T-helper 17 cell (primary cell): ENCODE data around the gene C17orf100. TPM values are rescaled to one million over a fixed set of nuclear protein-coding genes. Genes with fewer than 3 reads are reported as not detected.

Experiments used
- ATAC-seq: fragments of 150-1000 bp; cut with Tn5 transposase; 2 replicates; pipeline ENCODE4 v1.10.0; 2021; ENCODE audit warnings: mild to moderate bottlenecking, moderate library complexity
- DNase-seq, 3 donors: peaks; one replicate each; pipeline versions ENCODE4 v3.0.0 to v3.0.0-alpha.2; 2020 to 2021
- H3K9me3 ChIP-seq: one replicate; pipeline ENCODE4 v1.7.0; 2013; ENCODE audit warnings: low read length, mild to moderate bottlenecking; ENCODE audit not compliant: control insufficient read depth, poor library complexity, severe bottlenecking
- H3K27ac Mint-ChIP-seq: one replicate; pipeline ENCODE4 v1.8.0; 2022; ENCODE audit warnings: mild to moderate bottlenecking, moderate library complexity, mixed read lengths
- H3K27me3 Mint-ChIP-seq: one replicate; pipeline ENCODE4 v1.8.0; 2022; ENCODE audit warnings: mixed read lengths
- H3K36me3 Mint-ChIP-seq: one replicate; pipeline ENCODE4 v1.8.0; 2022; ENCODE audit warnings: low read depth, mixed read lengths
- H3K4me1 Mint-ChIP-seq: one replicate; pipeline ENCODE4 v1.8.0; 2022; ENCODE audit warnings: mild to moderate bottlenecking, mixed read lengths
- H3K4me3 Mint-ChIP-seq: one replicate; pipeline ENCODE4 v1.8.0; 2022; ENCODE audit warnings: mild to moderate bottlenecking, moderate library complexity, mixed read lengths
- total RNA-seq, 4 donors: library from RNA in 2 of 4; stranded (reverse) in 2 of 4; gene quantifications; one replicate each; pipeline ENCODE4 v1.2.3 and lab custom pipeline; 2022 to 2026

Gene C17orf100
- total RNA-seq, 2 donors from 2014 or later: 1.3 to 2.5 TPM

- no peak overlapping the region for H3K27ac Mint-ChIP-seq
- H3K4me3 Mint-ChIP-seq: no peak overlapping the region
- ATAC-seq: no peak
- no peak for DNase-seq
- H3K27me3 Mint-ChIP-seq: no peaks in the 10 kb centered on the region
- H3K9me3 ChIP-seq: no peaks in the 10 kb centered on the region
- H3K36me3 Mint-ChIP-seq: peaks cover 2% of the 10 kb centered on the region
- H3K4me1 Mint-ChIP-seq: peaks cover 12% of the 10 kb centered on the region
Measured at GRCh38 chr17:6668219-6668618, 16.7 kb downstream of the C17orf100 start.

- H3K27ac Mint-ChIP-seq: no peak overlapping the region
Measured at GRCh38 chr17:6668727-6669425, 17.3 kb downstream of the C17orf100 start.

GRCh38 chr17:6669479-6670212 lies 18.1 kb downstream of the C17orf100 start:
- no peaks in the 10 kb centered on the region for H3K27me3 Mint-ChIP-seq
- peaks cover 2% of the 10 kb centered on the region for H3K36me3 Mint-ChIP-seq
- DNase-seq (no peak), ATAC-seq (no peak)
- H3K27ac Mint-ChIP-seq: no peak overlapping the region
- H3K9me3 ChIP-seq: no peaks in the 10 kb centered on the region
- no peak overlapping the region for H3K4me3 Mint-ChIP-seq
- peaks cover 12% of the 10 kb centered on the region for H3K4me1 Mint-ChIP-seq

More at GRCh38 chr17:6668727-6669425, 17.3 kb downstream of the C17orf100 start:
- peaks cover 12% of the 10 kb centered on the region for H3K4me1 Mint-ChIP-seq
- ATAC-seq: no peak
- H3K27me3 Mint-ChIP-seq: no peaks in the 10 kb centered on the region
- H3K4me3 Mint-ChIP-seq: no peak overlapping the region
- DNase-seq: no peak
- no peaks in the 10 kb centered on the region for H3K9me3 ChIP-seq
- H3K36me3 Mint-ChIP-seq: peaks cover 2% of the 10 kb centered on the region

- no peaks in the 10 kb centered on the region for H3K9me3 ChIP-seq
- no peaks in the 10 kb centered on the region for H3K27me3 Mint-ChIP-seq
- H3K4me3 Mint-ChIP-seq: no peak overlapping the region
- DNase-seq (no peak), ATAC-seq (no peak)
- peaks cover 10% of the 10 kb centered on the region for H3K4me1 Mint-ChIP-seq
- peaks cover 2% of the 10 kb centered on the region for H3K36me3 Mint-ChIP-seq
- no peak overlapping the region for H3K27ac Mint-ChIP-seq
Measured at GRCh38 chr17:6670571-6670970, 19.0 kb downstream of the C17orf100 start.

- no peak for ATAC-seq
- Mint-ChIP-seq H3K27ac (no peak overlapping the region), H3K27me3 (no peaks in the 10 kb centered on the region), H3K4me3 (no peak overlapping the region), H3K4me1 (peaks cover 12% of the 10 kb centered on the region), H3K36me3 (peaks cover 2% of the 10 kb centered on the region)
- DNase-seq: no peak
- H3K9me3 ChIP-seq: no peaks in the 10 kb centered on the region
Measured at GRCh38 chr17:6670999-6671398, 19.4 kb downstream of the C17orf100 start.

- peaks cover 2% of the 10 kb centered on the region for H3K36me3 Mint-ChIP-seq
- H3K27ac Mint-ChIP-seq: no peak overlapping the region
- no peaks in the 10 kb centered on the region for H3K9me3 ChIP-seq
- DNase-seq: no peak
- no peaks in the 10 kb centered on the region for H3K27me3 Mint-ChIP-seq
- peaks cover 12% of the 10 kb centered on the region for H3K4me1 Mint-ChIP-seq
- no peak overlapping the region for H3K4me3 Mint-ChIP-seq
- ATAC-seq: no peak
Measured at GRCh38 chr17:6671431-6671830, 19.9 kb downstream of the C17orf100 start.

GRCh38 chr17:6674586-6674985 lies 23.0 kb downstream of the C17orf100 start:
- ATAC-seq: no peak
- Mint-ChIP-seq H3K36me3 (peaks cover 2% of the 10 kb centered on the region), H3K4me3 (no peak overlapping the region), H3K4me1 (peaks cover 14% of the 10 kb centered on the region), H3K27me3 (peaks cover 17% of the 10 kb centered on the region), H3K27ac (no peak overlapping the region)
- H3K9me3 ChIP-seq: no peaks in the 10 kb centered on the region
- no peak for DNase-seq

- ATAC-seq (no peak), DNase-seq (no peak)
- Mint-ChIP-seq H3K36me3 (no peaks in the 10 kb centered on the region), H3K27ac (peak overlapping the region; percentile 16), H3K27me3 (peaks cover 17% of the 10 kb centered on the region), H3K4me3 (no peak overlapping the region), H3K4me1 (peaks cover 11% of the 10 kb centered on the region)
- H3K9me3 ChIP-seq: no peaks in the 10 kb centered on the region
Measured at GRCh38 chr17:6675201-6675825, 23.8 kb downstream of the C17orf100 start.

GRCh38 chr17:6676802-6677157 lies 25.2 kb downstream of the C17orf100 start:
- Mint-ChIP-seq H3K4me1 (peaks cover 15% of the 10 kb centered on the region), H3K27me3 (peaks cover 24% of the 10 kb centered on the region), H3K4me3 (no peak overlapping the region), H3K36me3 (no peaks in the 10 kb centered on the region), H3K27ac (no peak overlapping the region)
- DNase-seq (no peak), ATAC-seq (no peak)
- H3K9me3 ChIP-seq: no peaks in the 10 kb centered on the region

- H3K9me3 ChIP-seq: no peaks in the 10 kb centered on the region
- no peak overlapping the region for H3K27ac Mint-ChIP-seq
- no peaks in the 10 kb centered on the region for H3K36me3 Mint-ChIP-seq
- DNase-seq (no peak), ATAC-seq (peak; percentile 40)
- no peak overlapping the region for H3K4me3 Mint-ChIP-seq
- peaks cover 24% of the 10 kb centered on the region for H3K27me3 Mint-ChIP-seq
- H3K4me1 Mint-ChIP-seq: peaks cover 15% of the 10 kb centered on the region
Measured at GRCh38 chr17:6677158-6677831, 25.7 kb downstream of the C17orf100 start.

GRCh38 chr17:6677946-6678345 lies 26.4 kb downstream of the C17orf100 start:
- Mint-ChIP-seq H3K4me1 (peaks cover 15% of the 10 kb centered on the region), H3K27ac (peak overlapping the region; percentile 83), H3K27me3 (peaks cover 24% of the 10 kb centered on the region), H3K4me3 (no peak overlapping the region), H3K36me3 (no peaks in the 10 kb centered on the region)
- no peak for DNase-seq
- H3K9me3 ChIP-seq: no peaks in the 10 kb centered on the region
- ATAC-seq: no peak

GRCh38 chr17:6679241-6679640 lies 27.7 kb downstream of the C17orf100 start:
- no peak overlapping the region for H3K27ac Mint-ChIP-seq
- H3K9me3 ChIP-seq: no peaks in the 10 kb centered on the region
- no peak for ATAC-seq
- H3K4me1 Mint-ChIP-seq: peaks cover 15% of the 10 kb centered on the region
- DNase-seq: no peak
- peaks cover 27% of the 10 kb centered on the region for H3K27me3 Mint-ChIP-seq
- H3K4me3 Mint-ChIP-seq: no peak overlapping the region
- H3K36me3 Mint-ChIP-seq: peaks cover under 1% of the 10 kb centered on the region

GRCh38 chr17:6681176-6681575 lies 29.6 kb downstream of the C17orf100 start:
- peaks cover 2% of the 10 kb centered on the region for H3K36me3 Mint-ChIP-seq
- H3K4me3 Mint-ChIP-seq: no peak overlapping the region
- ATAC-seq: no peak
- no peak overlapping the region for H3K27ac Mint-ChIP-seq
- peaks cover 12% of the 10 kb centered on the region for H3K4me1 Mint-ChIP-seq
- DNase-seq: no peak
- H3K9me3 ChIP-seq: no peaks in the 10 kb centered on the region
- H3K27me3 Mint-ChIP-seq: peaks cover 43% of the 10 kb centered on the region
